Activated naive CD8-positive, alpha-beta T cell treated with anti-CD3 and anti-CD28 coated beads, Interleukin-2, amount 50 U/mL, for 16 hours (primary cell): ENCODE data around the gene TXLNB.
"Not testable (repeated sequence)": the region's sequence is repeated elsewhere in the genome, so short reads cannot be mapped to it uniquely, and the experiment has no call there.

Source experiments
- DNase-seq: peaks from one replicate; pipeline ENCODE4 v3.0.0-alpha.2; 2020; ENCODE audit warnings: low read depth, low spot score

Gene TXLNB

GRCh38 chr6:139236105-139236504 is 55.7 kb downstream of the TXLNB start:
- no peak for DNase-seq

- DNase-seq = no peak
Measured at GRCh38 chr6:139235661-139236060, 56.1 kb downstream of the TXLNB start.

GRCh38 chr6:139234193-139234592 is 57.6 kb downstream of the TXLNB start:
- not testable (repeated sequence) for DNase-seq

GRCh38 chr6:139231206-139231605 is 60.6 kb downstream of the TXLNB start:
- no peak for DNase-seq

- no peak for DNase-seq
Measured at GRCh38 chr6:139230391-139230840, 61.4 kb downstream of the TXLNB start.

GRCh38 chr6:139228387-139228786 is 63.4 kb downstream of the TXLNB start:
- DNase-seq = not testable (repeated sequence)

- no peak for DNase-seq
Measured at GRCh38 chr6:139219746-139220145, 72.1 kb downstream of the TXLNB start.

- DNase-seq = peak; percentile 38
Measured at GRCh38 chr6:139219271-139219729, 72.5 kb downstream of the TXLNB start.

GRCh38 chr6:139212460-139212859 is 79.3 kb downstream of the TXLNB start:
- not testable (repeated sequence) for DNase-seq

- not testable (repeated sequence) for DNase-seq
Measured at GRCh38 chr6:139210766-139211165, 81.0 kb downstream of the TXLNB start.

GRCh38 chr6:139205843-139206242 is 86.0 kb downstream of the TXLNB start:
- DNase-seq = no peak

- no peak for DNase-seq
Measured at GRCh38 chr6:139204978-139205377, 86.8 kb downstream of the TXLNB start.

GRCh38 chr6:139201378-139201777 is 90.4 kb downstream of the TXLNB start:
- DNase-seq = no peak

- no peak for DNase-seq
Measured at GRCh38 chr6:139198529-139199288, 93.1 kb downstream of the TXLNB start.

- DNase-seq = no peak
Measured at GRCh38 chr6:139194740-139195139, 97.1 kb downstream of the TXLNB start.
